Neuronal stem cell (in vitro differentiated cells): Measurements from ENCODE around the gene KCNN4.
"Not testable (repeated sequence)": the region's sequence is repeated elsewhere in the genome, so short reads cannot be mapped to it uniquely, and the experiment has no call there.

Source experiments
- DNase-seq: peaks from one replicate; pipeline ENCODE4 v3.0.0-alpha.2; 2013; ENCODE audit warnings: low spot score
- H2AFZ ChIP-seq: one replicate; pipeline ENCODE4 v1.6.1; 2013; ENCODE audit warnings: mild to moderate bottlenecking, low read length, inconsistent platforms
- H2AK5ac ChIP-seq: 2 replicates; pipeline ENCODE4 v1.6.1; 2013; ENCODE audit warnings: low read depth, mild to moderate bottlenecking, inconsistent platforms, low read length, moderate library complexity, mixed read lengths
- H2BK120ac ChIP-seq: 2 replicates; pipeline ENCODE4 v1.6.1; 2013; ENCODE audit warnings: low read depth, mild to moderate bottlenecking, inconsistent platforms, low read length, moderate library complexity, mixed read lengths
- H2BK12ac ChIP-seq: one replicate; pipeline ENCODE4 v1.6.1; 2013; ENCODE audit warnings: low read length, inconsistent platforms
- H2BK15ac ChIP-seq: 2 replicates; pipeline ENCODE4 v1.6.1; 2013; ENCODE audit warnings: mild to moderate bottlenecking, low read length, inconsistent platforms, mixed read lengths
- H2BK5ac ChIP-seq: one replicate; pipeline ENCODE4 v1.6.1; 2013; ENCODE audit warnings: inconsistent platforms, mild to moderate bottlenecking, low read length, moderate library complexity
- H3K14ac ChIP-seq: one replicate; pipeline ENCODE4 v1.6.1; 2013; ENCODE audit warnings: low read length, inconsistent platforms
- H3K18ac ChIP-seq: 2 replicates; pipeline ENCODE4 v1.6.1; 2013; ENCODE audit warnings: low read length, inconsistent platforms
- H3K23ac ChIP-seq: 2 replicates; pipeline ENCODE4 v1.6.1; 2013; ENCODE audit warnings: low read depth, mild to moderate bottlenecking, mixed read lengths, low read length, inconsistent platforms; ENCODE audit not compliant: poor library complexity
- H3K27ac ChIP-seq: replicated peaks from 3 replicates; pipeline ENCODE4 v1.5.1; 2013; ENCODE audit warnings: low read length, inconsistent platforms
- H3K27me3 ChIP-seq, 3 experiments: 2 replicates each; pipeline ENCODE4 v1.6.1; 2013; ENCODE audit warnings: low read length in 3 of 3, mild to moderate bottlenecking in 2 of 3, inconsistent platforms in 1 of 3, low read depth in 1 of 3, mixed read lengths in 1 of 3, moderate library complexity in 1 of 3; ENCODE audit not compliant: control insufficient read depth in 3 of 3, insufficient read depth in 3 of 3
- H3K36me3 ChIP-seq, 2 donors: replicated peaks in 1 of 2; 2 replicates each; pipeline ENCODE4 v1.6.1; 2013; ENCODE audit warnings: low read length in 2 of 2; ENCODE audit not compliant: control insufficient read depth in 2 of 2, insufficient read depth in 2 of 2
- H3K4ac ChIP-seq: 2 replicates; pipeline ENCODE4 v1.6.1; 2013; ENCODE audit warnings: inconsistent platforms, mild to moderate bottlenecking, low read length, moderate library complexity
- H3K4me1 ChIP-seq, 2 donors: 1 replicate in 1 of 2; 2 replicates in 1 of 2; pipeline ENCODE4 v1.6.1; 2013; ENCODE audit warnings: low read length in 2 of 2, low read depth in 1 of 2; ENCODE audit not compliant: control insufficient read depth in 2 of 2, insufficient read depth in 1 of 2
- H3K4me2 ChIP-seq: one replicate; pipeline ENCODE4 v1.6.1; 2013; ENCODE audit warnings: mild to moderate bottlenecking, low read length, inconsistent platforms; ENCODE audit not compliant: insufficient read depth, poor library complexity, severe bottlenecking
- H3K4me3 ChIP-seq, 2 donors: 2 replicates each; pipeline ENCODE4 v1.5.1; 2013; ENCODE audit warnings: low read length in 2 of 2, mild to moderate bottlenecking in 2 of 2, inconsistent platforms in 1 of 2, moderate library complexity in 1 of 2
- H3K79me1 ChIP-seq: one replicate; pipeline ENCODE4 v1.6.1; 2013; ENCODE audit warnings: low read depth, mild to moderate bottlenecking, inconsistent platforms, low read length, moderate library complexity
- H3K9ac ChIP-seq: one replicate; pipeline ENCODE4 v1.6.1; 2013; ENCODE audit warnings: mild to moderate bottlenecking, low read depth, low read length, inconsistent platforms; ENCODE audit not compliant: poor library complexity
- H3K9me3 ChIP-seq, 2 donors: replicated peaks in 1 of 2; 2 replicates each; pipeline versions ENCODE3 to v1.6.1; 2013; ENCODE audit warnings: low read length in 2 of 2, mild to moderate bottlenecking in 2 of 2, inconsistent platforms in 1 of 2, low read depth in 1 of 2, mixed read lengths in 1 of 2, moderate library complexity in 1 of 2; ENCODE audit not compliant: control insufficient read depth in 2 of 2, insufficient read depth in 1 of 2
- H4K8ac ChIP-seq: one replicate; pipeline ENCODE4 v1.6.1; 2013; ENCODE audit warnings: low read depth, mild to moderate bottlenecking, inconsistent platforms, low read length, moderate library complexity
- H4K91ac ChIP-seq: one replicate; pipeline ENCODE4 v1.6.1; 2013; ENCODE audit warnings: low read length, low read depth, mild to moderate bottlenecking, inconsistent platforms; ENCODE audit not compliant: poor library complexity
- WGBS, 2 donors: extraction: QIAGEN DNeasy Blood & Tissue Kit; methylation state at CpG; one replicate each; pipeline ENCODE4 v1.1.7; 2013; ENCODE audit warnings: missing lambda C conversion rate in 2 of 2, mixed read lengths in 1 of 2; ENCODE audit not compliant: insufficient read length in 2 of 2, insufficient replicate concordance in 1 of 2; ENCODE audit errors: extremely low coverage in 2 of 2; 5-methylcytosine and 5-hydroxymethylcytosine counted together

Gene KCNN4

DNA sequence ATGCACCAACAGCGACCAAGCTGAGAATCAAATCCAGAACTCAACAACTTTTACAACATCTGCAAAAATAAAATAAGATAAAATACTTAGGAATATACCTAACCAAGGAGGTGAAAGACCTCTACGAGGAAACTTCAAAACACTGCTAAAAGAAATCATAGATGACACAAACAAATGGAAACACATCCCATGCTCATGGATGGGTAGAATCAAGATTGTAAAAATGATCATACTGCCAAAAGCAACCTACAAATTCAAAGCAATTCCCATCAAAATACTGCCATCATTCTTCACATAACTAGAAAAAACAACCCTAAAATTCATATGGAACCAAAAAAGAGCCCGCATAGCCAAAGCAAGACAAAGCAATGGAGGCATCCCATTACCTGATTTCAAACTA lies 43.1 kb upstream of the KCNN4 start:
- H3K9ac ChIP-seq, H4K8ac ChIP-seq, H3K36me3 ChIP-seq, H3K18ac ChIP-seq, H3K27me3 ChIP-seq, H3K4me3 ChIP-seq, H2BK15ac ChIP-seq, H4K91ac ChIP-seq, H2BK12ac ChIP-seq, H3K79me1 ChIP-seq, H2BK5ac ChIP-seq, DNase-seq, H2BK120ac ChIP-seq, H3K23ac ChIP-seq, H2AFZ ChIP-seq, H3K4ac ChIP-seq, H3K4me2 ChIP-seq, H3K4me1 ChIP-seq, H3K27ac ChIP-seq, H3K14ac ChIP-seq, H2AK5ac ChIP-seq: not testable (repeated sequence)
- WGBS, 2 donors = no CpG with 5 or more reads among the region's 3 CpGs
- peaks cover 10 to 19% of the 10 kb centered on the region in 2 donors for H3K9me3 ChIP-seq

DNA sequence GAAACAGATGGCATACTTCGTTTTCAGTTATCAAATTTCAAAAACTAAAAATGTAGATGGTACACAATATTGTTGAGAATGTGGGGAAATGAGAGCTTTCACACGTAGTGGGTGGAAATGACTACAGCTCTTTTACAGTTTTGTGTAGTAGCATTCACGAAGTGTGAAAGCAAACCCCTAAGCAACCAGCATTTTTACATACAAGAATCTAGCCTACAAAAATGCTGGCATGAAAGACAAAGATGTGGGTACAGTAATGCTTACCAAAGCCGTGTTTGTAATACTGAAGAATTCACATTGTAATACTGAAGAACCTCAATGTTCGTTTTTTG lies 40.1 kb upstream of the KCNN4 start:
- H4K91ac ChIP-seq = no peak overlapping the region
- no CpG with 5 or more reads among the region's 5 CpGs for WGBS, 2 donors
- no peaks in the 10 kb centered on the region for H3K79me1 ChIP-seq
- H2BK5ac ChIP-seq = no peak overlapping the region
- H3K4me1 ChIP-seq = no peaks in the 10 kb centered on the region
- DNase-seq = no peak
- H4K8ac ChIP-seq = no peak overlapping the region
- no peaks in the 10 kb centered on the region for H3K36me3 ChIP-seq
- no peak overlapping the region for H3K4ac ChIP-seq
- no peak overlapping the region for H3K9ac ChIP-seq
- no peak overlapping the region for H3K18ac ChIP-seq
- no peak overlapping the region for H2AFZ ChIP-seq
- no peak overlapping the region for H2BK12ac ChIP-seq
- no peak overlapping the region for H3K14ac ChIP-seq
- H3K23ac ChIP-seq = no peak overlapping the region
- H2AK5ac ChIP-seq = no peak overlapping the region
- H3K27ac ChIP-seq = no peak overlapping the region
- H3K9me3 ChIP-seq = peaks cover 4 to 7% of the 10 kb centered on the region in 2 donors
- no peak overlapping the region for H3K4me3 ChIP-seq
- H3K4me2 ChIP-seq = no peak overlapping the region
- H3K27me3 ChIP-seq = peaks cover 0 to 2% (median 0%) of the 10 kb centered on the region in 3 experiments
- no peak overlapping the region for H2BK120ac ChIP-seq
- H2BK15ac ChIP-seq = no peak overlapping the region

DNA sequence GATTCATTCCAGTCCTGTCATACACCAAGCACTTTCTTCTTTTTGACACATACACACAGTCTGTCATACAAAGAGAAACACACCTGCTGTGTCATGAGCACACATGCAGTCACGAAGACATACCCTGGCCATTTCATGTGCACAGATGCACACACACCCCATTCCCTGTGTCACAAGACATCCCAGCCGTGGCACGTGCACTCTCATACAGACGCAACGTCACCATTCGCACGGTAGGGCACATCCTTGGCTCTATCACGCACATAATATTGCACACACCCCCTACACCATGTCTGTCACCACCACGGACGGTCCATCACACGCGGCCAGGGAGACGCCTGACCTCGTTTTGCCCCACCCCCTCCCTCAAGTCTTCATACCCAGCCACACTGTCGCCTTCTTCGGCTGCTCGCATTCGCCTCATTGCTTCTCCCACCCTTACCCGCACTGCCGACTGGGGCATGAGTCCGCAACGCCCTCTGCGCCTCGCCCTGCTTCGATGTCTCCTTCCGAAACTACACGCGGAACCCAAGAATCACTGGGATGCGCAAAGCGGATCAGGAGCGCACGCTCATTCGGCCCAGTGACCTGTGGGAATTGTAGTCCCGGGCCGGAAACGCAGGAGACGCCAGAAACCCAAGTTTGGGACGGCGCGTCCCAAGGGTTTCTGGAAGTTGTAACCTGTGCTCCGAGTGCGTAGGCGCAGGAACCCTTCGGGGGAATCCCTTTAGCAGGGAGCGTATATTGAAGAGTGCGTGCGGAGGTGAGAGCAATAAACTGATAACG lies 39.5 kb upstream of the KCNN4 start:
- Histone ChIP-seq H2BK15ac (no peak overlapping the region), H2AK5ac (no peak overlapping the region), H3K4me3 (peak overlapping the region in 1 of 2 donors; percentile 55), H2BK120ac (no peak overlapping the region), H3K14ac (no peak overlapping the region), H3K27ac (no peak overlapping the region), H4K8ac (no peak overlapping the region), H3K4me1 (no peaks in the 10 kb centered on the region), H3K4ac (no peak overlapping the region), H3K36me3 (no peaks in the 10 kb centered on the region), H3K79me1 (no peaks in the 10 kb centered on the region), H3K4me2 (no peak overlapping the region), H3K23ac (peak overlapping the region; percentile 6), H4K91ac (no peak overlapping the region), H3K9me3 (peaks cover 4 to 7% of the 10 kb centered on the region in 2 donors), H2AFZ (no peak overlapping the region), H3K9ac (no peak overlapping the region), H2BK12ac (no peak overlapping the region), H3K18ac (no peak overlapping the region), H3K27me3 (peaks cover 0 to 2% (median 0%) of the 10 kb centered on the region in 3 experiments), H2BK5ac (no peak overlapping the region)
- DNase-seq = no peak
- no CpG with 5 or more reads among the region's 48 CpGs for WGBS, 2 donors

DNA sequence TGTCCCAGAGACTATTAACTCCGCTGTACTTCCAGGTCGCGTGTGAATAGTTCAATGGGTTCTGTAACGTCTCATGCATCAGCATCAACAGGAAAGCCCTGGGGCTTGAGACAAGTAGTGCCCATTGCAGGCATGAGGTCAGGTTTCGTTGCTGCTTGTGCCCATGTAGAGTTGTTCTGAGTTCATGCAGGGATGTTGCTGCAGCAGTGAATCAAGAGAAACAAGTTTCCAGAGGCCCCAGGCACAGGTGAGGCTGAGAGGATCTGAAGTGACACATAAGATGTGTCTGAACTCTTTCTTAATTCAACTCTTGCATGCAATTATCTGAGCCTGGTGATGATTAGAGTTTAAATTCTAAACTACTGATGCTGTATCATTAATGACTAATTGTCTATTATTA lies 37.7 kb upstream of the KCNN4 start:
- Histone ChIP-seq H2BK120ac (no peak overlapping the region), H3K9me3 (peaks cover 4 to 7% of the 10 kb centered on the region in 2 donors), H2BK15ac (no peak overlapping the region), H3K14ac (no peak overlapping the region), H3K4me2 (no peak overlapping the region), H3K9ac (no peak overlapping the region), H4K91ac (no peak overlapping the region), H2AK5ac (no peak overlapping the region), H3K4ac (no peak overlapping the region), H3K27me3 (peaks cover 0 to 2% (median 0%) of the 10 kb centered on the region in 3 experiments), H2AFZ (no peak overlapping the region), H3K36me3 (no peaks in the 10 kb centered on the region), H3K79me1 (no peaks in the 10 kb centered on the region), H4K8ac (no peak overlapping the region), H3K4me1 (no peaks in the 10 kb centered on the region), H3K23ac (no peak overlapping the region), H3K18ac (no peak overlapping the region), H2BK5ac (no peak overlapping the region), H3K27ac (no peak overlapping the region), H2BK12ac (no peak overlapping the region), H3K4me3 (peak overlapping the region in 1 of 2 donors; percentile 57)
- DNase-seq = no peak
- no CpG with 5 or more reads among the region's 5 CpGs for whole genome bisulfite sequencing, 2 donors
